Suppressor macrophage (primary cell): ENCODE measurements around the gene SULT4A1.

Experiments used
- DNase-seq, 4 experiments: peaks; one replicate each; pipeline ENCODE4 v3.0.0-alpha.2; 2020 to 2022

The SULT4A1 gene

DNA sequence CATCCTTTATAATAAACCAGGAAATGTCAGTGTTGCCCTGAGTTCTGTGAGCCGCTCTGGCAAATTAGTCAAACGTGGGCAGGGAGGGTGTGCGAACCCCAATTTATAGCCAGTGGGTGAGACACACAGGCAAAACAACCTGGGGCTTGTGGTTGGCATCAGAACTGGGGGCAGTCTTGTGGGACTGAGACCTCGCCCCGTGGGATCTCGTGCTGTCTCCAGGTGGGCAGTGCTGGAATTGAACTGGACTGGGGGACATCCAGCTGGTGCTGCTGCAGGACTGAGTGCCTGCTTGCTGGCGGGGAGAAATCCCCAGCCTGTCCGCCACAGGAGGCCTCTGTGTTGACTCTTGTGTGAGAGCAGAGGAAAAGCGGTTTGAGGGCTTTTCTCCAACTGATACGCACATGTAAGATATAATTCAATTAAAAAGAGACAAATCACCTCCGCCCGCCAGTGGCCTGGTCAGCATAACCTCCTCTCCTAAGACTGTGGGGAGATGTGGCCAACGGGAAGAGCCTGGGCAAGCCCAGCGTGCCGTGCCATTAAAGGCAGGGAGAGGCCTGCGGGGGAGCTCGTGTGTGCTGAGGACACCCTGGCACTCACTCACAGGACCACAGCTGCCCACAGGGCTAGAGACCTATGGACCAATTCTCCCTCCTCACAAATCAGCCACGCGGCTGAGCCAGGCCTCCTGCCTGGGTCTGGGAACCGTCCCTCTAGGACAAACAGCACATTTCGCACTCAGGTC is 18.4 kb downstream of the SULT4A1 start:
- no peak for DNase-seq

DNA sequence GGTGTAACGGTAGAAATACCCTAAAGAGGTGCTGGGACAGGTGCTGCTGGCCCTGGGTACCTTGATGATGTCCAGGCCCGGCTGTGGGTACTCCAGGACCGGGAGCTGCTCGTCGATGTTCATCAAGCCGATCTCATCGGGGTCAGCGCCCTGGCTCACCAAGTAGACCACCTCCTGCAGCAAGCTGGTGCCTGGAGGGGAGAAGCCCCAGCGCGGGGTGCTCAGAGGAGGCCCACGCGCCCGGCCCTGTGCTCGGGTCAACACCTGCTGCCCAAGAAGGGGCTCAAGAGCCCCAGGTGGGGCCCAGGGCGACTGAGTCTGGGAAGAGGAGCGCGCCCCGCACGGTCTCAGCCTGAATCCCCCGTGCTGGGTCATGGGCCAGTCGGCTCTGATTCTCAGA is 20.6 kb downstream of the SULT4A1 start:
- no peak for DNase-seq

GRCh38 chr22:43840851-43841250 is 21.5 kb downstream of the SULT4A1 start:
- DNase-seq: no peak

DNA sequence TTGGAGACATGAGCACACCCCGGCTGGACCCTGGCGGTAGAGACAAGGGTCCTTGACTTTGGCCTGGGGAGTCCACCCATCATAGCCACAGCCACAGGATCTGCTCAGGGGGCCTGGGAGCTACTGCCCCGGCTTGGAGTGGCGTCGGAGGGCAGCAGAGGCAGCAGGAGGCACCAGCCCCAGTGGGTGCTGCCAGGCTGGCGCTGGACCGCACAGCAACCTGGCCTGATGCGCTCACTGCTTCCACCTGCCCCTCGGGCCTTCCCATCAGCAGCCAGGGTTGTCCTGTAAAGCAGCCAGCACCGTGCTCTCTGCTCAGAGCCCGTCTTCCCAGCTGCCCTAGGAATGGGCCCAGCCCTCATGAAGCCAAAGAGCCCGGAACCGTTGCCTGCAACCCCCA is 21.9 kb downstream of the SULT4A1 start:
- DNase-seq: no peak

- no peak for DNase-seq
Observed at GRCh38 chr22:43839781-43840180, 22.5 kb downstream of the SULT4A1 start.

DNA sequence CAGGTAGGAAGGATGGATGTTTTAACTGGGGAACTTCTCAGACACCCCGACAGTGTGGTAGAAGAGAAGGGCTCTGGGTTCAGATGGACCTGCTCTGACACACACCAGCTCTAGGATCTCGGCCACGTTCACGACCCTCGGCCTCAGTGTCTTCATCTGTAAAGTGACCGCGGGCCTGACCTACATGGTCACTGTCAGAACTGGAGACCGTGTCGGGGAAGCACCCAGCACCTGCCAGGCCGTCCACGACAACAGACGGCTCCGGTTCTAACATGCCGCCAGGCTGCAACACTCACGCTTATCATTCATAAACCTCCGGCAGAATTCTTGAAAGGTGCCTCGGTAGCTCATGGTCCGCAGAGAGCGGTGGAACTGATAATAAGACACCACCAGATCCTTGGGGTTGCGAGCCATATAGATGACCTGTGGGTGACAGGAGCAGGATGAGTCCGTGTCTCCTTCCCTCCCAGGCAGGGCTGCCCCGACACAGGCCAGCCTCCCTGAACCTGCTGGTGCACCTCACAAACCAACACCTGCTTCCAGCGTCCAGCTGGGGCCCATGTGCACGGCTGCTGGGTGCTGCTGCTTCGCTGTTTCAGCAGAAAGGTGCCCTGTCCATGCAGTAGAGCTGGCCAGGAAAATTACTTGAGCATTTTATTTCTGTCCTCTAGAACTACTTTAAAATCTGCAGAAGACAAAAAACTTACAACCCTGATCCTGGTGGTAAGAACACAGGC is 23.6 kb downstream of the SULT4A1 start:
- DNase-seq: no peak

- no peak for DNase-seq
Observed at GRCh38 chr22:43838161-43838560, 24.2 kb downstream of the SULT4A1 start.

- DNase-seq: no peak
Observed at GRCh38 chr22:43837666-43838065, 24.6 kb downstream of the SULT4A1 start.

GRCh38 chr22:43835736-43836135 is 26.6 kb downstream of the SULT4A1 start:
- DNase-seq: no peak

GRCh38 chr22:43835166-43835565 is 27.1 kb downstream of the SULT4A1 start:
- no peak for DNase-seq

- DNase-seq: no peak
Observed at GRCh38 chr22:43833286-43834240, 28.8 kb downstream of the SULT4A1 start.

GRCh38 chr22:43832393-43833265 is 29.7 kb downstream of the SULT4A1 start:
- DNase-seq: no peak

DNA sequence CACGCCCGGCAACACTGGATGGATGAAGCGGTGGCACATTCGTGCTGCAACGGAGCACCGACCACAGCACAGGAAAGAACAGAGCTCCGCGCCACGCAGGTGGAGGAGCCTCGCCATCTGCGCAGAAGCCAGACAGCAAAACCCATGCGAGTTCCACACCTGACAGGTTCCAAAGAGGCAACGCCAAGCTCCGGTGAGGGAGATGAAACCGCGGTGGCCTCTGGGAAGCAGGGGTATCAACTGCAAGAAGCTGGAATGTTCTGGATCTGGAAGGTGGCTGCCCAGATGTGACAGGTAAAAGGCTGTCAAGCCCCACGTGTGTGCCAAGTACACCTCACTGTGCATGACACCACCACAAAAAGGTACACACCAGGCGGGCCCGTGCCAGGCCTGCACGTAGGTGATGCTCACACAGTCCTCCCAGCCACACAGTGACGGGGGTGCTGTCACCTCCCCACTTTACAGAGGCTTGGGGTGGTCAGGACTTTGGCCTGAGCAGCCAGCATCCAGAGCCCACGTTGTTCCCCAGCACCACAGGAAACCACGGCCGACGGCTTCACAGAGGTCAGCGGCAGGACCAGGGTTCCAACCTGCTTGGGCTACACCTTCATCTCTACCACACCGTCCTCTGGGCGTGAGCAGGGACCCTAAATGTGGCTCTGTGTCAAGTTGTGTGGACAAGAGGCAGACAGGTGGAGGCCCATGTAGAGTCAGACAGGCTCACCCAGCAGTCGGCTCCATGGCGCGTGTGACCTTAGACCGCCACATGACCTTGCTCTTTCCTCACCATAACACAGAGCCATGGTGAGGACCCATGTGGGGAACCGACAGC is 30.5 kb downstream of the SULT4A1 start:
- DNase-seq: no peak

GRCh38 chr22:43830931-43831560 is 31.3 kb downstream of the SULT4A1 start:
- no peak for DNase-seq

DNA sequence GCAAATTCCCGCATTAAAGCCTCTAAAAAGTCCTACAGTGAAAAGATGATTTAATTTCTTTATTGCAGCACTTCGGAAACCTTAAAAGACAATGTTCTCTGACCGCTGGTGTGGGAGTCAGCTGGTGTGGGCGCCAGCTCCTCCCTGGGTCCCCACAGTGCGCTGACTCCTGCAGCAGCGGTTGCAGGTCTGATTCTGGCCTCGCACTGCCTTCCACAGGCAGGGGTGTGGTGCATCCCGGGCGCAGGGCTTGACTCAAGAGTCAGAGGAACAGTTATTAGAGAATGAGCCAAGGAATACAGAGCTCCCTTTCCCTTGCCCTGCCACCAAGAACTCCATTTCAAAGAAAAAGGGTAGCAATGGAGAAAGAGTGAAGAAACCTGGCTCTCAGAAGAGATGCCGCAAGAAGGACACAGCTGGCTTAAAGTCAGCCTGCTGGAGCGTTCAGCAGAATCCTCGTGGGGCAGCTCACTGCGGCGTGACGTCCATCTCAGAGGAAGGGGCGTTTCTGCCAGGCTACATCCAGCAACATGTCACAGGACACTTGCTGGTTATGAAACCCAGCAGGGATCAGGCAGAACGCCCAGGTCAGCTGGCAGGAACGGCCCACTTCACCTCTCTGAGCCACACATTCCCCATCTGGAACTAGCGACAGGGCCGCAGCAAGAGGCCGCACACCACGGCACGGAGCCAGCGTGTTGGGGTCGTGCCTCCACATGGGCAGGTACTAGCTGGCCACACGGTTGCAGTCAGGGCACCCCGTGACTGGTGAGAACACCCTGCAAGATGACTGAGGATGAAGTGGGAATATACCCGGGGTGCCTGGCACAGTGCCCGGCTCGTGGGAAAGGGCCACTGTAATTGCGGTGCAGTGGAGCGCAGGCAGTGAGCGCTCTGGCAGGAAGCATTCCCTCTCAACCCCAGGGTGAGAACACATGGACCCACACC is 32.1 kb downstream of the SULT4A1 start:
- DNase-seq: no peak

- DNase-seq: no peak
Observed at GRCh38 chr22:43828998-43829782, 33.1 kb downstream of the SULT4A1 start.

- no peak for DNase-seq
Observed at GRCh38 chr22:43828725-43828997, 33.7 kb downstream of the SULT4A1 start.

DNA sequence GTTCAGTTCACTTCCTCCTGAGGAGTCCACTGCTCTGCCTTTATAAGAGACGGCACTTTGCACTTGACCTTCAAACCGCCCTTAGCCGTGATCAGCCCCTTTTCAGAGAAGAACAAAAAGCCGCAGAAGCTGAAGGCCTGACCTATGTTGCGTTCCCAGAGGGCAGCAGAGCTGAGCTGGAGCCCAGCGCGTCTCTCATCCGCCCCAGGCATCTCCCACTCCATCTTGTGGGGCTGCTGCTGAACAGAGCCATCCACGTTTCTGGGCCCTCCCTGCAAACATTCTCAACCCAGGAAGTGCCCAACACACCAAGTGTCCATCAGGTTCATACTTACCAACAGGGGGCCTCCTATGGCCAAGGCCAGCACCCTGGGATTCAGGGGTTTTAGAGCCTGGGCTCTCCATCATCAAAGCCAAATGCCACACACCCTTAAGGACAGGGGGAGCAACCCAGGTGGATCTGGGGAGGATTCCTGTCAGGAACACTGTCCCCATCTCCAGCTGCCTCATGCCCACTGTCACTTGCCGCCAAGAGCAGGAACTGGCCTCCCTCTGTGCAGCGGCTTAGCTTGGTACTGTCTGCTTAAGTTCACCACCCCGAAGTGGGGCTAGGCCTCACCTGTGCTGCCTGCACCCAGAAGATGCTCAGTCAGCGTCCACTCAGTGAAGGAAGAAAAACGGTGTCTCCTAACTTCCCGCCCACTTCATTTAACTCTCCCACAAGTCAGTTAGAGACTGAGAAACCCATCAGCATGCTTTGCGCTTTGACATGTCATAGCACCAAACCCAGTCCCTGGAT is 34.2 kb downstream of the SULT4A1 start:
- no peak for DNase-seq
